Caco-2 (cell line): ENCODE results near the gene CFAP45. TPM values are rescaled to one million over a fixed set of nuclear protein-coding genes. Genes with fewer than 3 reads are reported as not detected.

Source experiments
- BruUV-seq: library from RNA; stranded (reverse); fragments of 400-500 nt; replicated peaks from 2 replicates; lab custom pipeline; 2021; lab: Mats Ljungman, UMichigan
- CTCF ChIA-PET: fragments of 300-600 bp; sonication (Branson Sonifier 250); formaldehyde crosslinking; loops from one replicate; lab custom pipeline; 2022; ENCODE audit warnings: antibody characterized with exemption; lab: Charles Lee
- POLR2A ChIA-PET: fragments of 300-600 bp; sonication (Branson Sonifier 250); formaldehyde crosslinking; loops from one replicate; lab custom pipeline; 2022; ENCODE audit warnings: antibody characterized with exemption; lab: Charles Lee
- DNase-seq, 2 experiments: peaks; one replicate each; pipeline versions ENCODE4 v3.0.0 to v3.0.0-alpha.2; 2020 to 2022
- H3K27me3 ChIP-seq: replicated peaks from 2 replicates; pipeline ENCODE4 v1.6.0; 2011; ENCODE audit warnings: low read length; ENCODE audit not compliant: control insufficient read depth, insufficient read depth
- H3K36me3 ChIP-seq: 2 replicates; pipeline ENCODE4 v1.5.1; 2011; ENCODE audit warnings: low read length; ENCODE audit not compliant: control insufficient read depth, insufficient read depth
- H3K4me1 ChIP-seq: fragments of 250-450 bp; sonication (Bioruptor Pico); 2 replicates; pipeline ENCODE4 v1.5.1; 2020; ENCODE audit warnings: mild to moderate bottlenecking
- H3K4me3 ChIP-seq: 2 replicates; pipeline ENCODE4 v1.5.1; 2011; ENCODE audit warnings: low read depth, mild to moderate bottlenecking, control low read depth, low read length
- H3K9me3 ChIP-seq: fragments of 250-450 bp; sonication (Bioruptor Pico); 2 replicates; pipeline ENCODE4 v1.5.1; 2020; ENCODE audit warnings: mild to moderate bottlenecking, moderate library complexity
- H3K27ac Mint-ChIP-seq: one replicate; pipeline ENCODE4 v1.8.0; 2022; ENCODE audit warnings: mixed read lengths; ENCODE audit not compliant: unreplicated experiment
- H3K27me3 Mint-ChIP-seq: one replicate; pipeline ENCODE4 v1.8.0; 2022; ENCODE audit warnings: mixed read lengths; ENCODE audit not compliant: insufficient read depth, unreplicated experiment
- H3K36me3 Mint-ChIP-seq: one replicate; pipeline ENCODE4 v1.8.0; 2022; ENCODE audit warnings: mild to moderate bottlenecking, mixed read lengths; ENCODE audit not compliant: insufficient read depth, unreplicated experiment
- H3K4me1 Mint-ChIP-seq: one replicate; pipeline ENCODE4 v1.8.0; 2022; ENCODE audit warnings: low read depth, mixed read lengths; ENCODE audit not compliant: unreplicated experiment
- H3K4me3 Mint-ChIP-seq: one replicate; pipeline ENCODE4 v1.8.0; 2022; ENCODE audit warnings: mild to moderate bottlenecking, moderate library complexity, mixed read lengths; ENCODE audit not compliant: unreplicated experiment
- H3K9me3 Mint-ChIP-seq: one replicate; pipeline ENCODE4 v1.8.0; 2022; ENCODE audit warnings: mixed read lengths; ENCODE audit not compliant: unreplicated experiment
- intact Hi-C: fragments of 100-400 bp; cut with micrococcal nuclease; formaldehyde crosslinking; loops from one replicate; pipeline ENCODE4 v1.10.0; 2022; ENCODE audit not compliant: unreplicated experiment
- total RNA-seq: library from RNA; stranded (reverse); gene quantifications from 2 replicates; pipeline ENCODE4 v1.2.3, GENCODE V29; 2022
- TF ChIP-seq, protein P1 (sequence below), 2 experiments: fragments of 200-600 bp in 1 of 2; IDR thresholded peaks; 1 replicate in 1 of 2; 2 replicates in 1 of 2; pipeline versions ENCODE4 v1.5.1 to v1.8.0; 2011 to 2022; ENCODE audit warnings: antibody characterized with exemption in 1 of 2, control low read depth in 1 of 2, inconsistent platforms in 1 of 2, low read depth in 1 of 2, low read length in 1 of 2, mild to moderate bottlenecking in 1 of 2, moderate library complexity in 1 of 2; ENCODE audit not compliant: insufficient read depth in 1 of 2, severe bottlenecking in 1 of 2, unreplicated experiment in 1 of 2

The CFAP45 gene
- total RNA-seq, 1 experiment from 2014 or later: 1.1 TPM

DNA sequence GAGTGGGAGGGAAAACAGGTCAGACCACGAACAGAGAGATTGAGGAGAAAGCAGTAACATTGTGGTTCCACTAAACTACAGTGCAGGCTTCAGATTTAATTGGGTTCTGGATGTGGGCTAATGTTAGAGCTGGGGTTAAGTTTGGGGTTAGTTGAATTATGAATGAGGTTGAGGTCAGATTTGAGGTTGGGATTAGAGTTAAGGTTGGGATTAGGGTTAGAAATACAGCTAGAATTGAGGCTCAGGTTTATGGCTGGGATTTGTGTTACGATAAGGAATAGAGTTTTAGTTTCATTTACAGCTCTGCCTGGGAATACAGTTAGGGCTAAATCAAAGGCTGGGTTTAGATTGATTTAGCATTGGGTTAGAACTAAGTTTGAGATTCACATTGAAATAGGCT, 35.7 kb downstream of the CFAP45 start:
- POLR2A ChIA-PET: no interaction called here
- H3K27me3 Mint-ChIP-seq: no peaks in the 10 kb centered on the region

DNA sequence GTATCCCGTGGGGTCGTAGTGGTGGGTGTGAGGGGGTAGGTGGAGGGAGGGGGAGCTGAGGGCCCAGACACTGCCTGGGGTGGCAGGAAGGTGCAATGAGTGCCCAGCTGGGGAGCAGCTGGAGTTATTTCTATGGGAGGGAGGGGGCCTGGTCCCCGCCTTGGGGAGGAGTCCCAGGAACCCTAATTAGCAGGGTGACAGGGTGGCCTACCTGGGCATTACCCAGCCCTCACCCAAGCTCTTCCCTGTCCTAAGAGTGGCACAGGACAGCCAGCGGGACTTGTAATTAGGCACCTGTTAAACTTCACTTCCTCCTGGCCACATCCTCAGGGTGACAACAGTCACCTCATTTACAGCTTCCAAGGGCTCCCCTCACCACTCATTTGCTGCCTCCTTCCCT, 37.4 kb downstream of the CFAP45 start, which contains the start of gene VSIG8:
TSS of gene VSIG8 (minus strand) at position 101 of the 400 bp plus-strand sequence. CDS start 136 bp downstream, outside the sequence.
- DNase-seq: no peak
- no peaks in the 10 kb centered on the region; the same call in 1 of the 2 replicates for H3K27me3 ChIP-seq
- TF ChIP-seq, protein P1, sequence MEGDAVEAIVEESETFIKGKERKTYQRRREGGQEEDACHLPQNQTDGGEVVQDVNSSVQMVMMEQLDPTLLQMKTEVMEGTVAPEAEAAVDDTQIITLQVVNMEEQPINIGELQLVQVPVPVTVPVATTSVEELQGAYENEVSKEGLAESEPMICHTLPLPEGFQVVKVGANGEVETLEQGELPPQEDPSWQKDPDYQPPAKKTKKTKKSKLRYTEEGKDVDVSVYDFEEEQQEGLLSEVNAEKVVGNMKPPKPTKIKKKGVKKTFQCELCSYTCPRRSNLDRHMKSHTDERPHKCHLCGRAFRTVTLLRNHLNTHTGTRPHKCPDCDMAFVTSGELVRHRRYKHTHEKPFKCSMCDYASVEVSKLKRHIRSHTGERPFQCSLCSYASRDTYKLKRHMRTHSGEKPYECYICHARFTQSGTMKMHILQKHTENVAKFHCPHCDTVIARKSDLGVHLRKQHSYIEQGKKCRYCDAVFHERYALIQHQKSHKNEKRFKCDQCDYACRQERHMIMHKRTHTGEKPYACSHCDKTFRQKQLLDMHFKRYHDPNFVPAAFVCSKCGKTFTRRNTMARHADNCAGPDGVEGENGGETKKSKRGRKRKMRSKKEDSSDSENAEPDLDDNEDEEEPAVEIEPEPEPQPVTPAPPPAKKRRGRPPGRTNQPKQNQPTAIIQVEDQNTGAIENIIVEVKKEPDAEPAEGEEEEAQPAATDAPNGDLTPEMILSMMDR (IDR thresholded peaks at IDR 0.05; ENCODE audit: insufficient read depth in 1 of 2, low read depth in 1 of 2, low read length in 1 of 2, severe bottlenecking in 1 of 2, unreplicated experiment in 1 of 2): no peak
- no peaks in the 10 kb centered on the region for H3K4me1 ChIP-seq
- intact Hi-C loops: no loop called here
- no TSS peak for BruUV-seq
- POLR2A ChIA-PET: no interaction called here
- CTCF ChIA-PET: no interaction called here
- H3K36me3 ChIP-seq: no peaks in the 10 kb centered on the region
- Mint-ChIP-seq H3K36me3 (no peaks in the 10 kb centered on the region), H3K27ac (no peak within 1 kb of the TSS), H3K9me3 (no peaks in the 10 kb centered on the region), H3K4me3 (no peak within 1 kb of the TSS), H3K27me3 (no peaks in the 10 kb centered on the region), H3K4me1 (no peaks in the 10 kb centered on the region)
- H3K4me3 ChIP-seq: no peak within 1 kb of the TSS
- no peaks in the 10 kb centered on the region for H3K9me3 ChIP-seq

More for the DNA sequence above, 35.7 kb downstream of the CFAP45 start:
- Mint-ChIP-seq H3K4me3 (no peak overlapping the region), H3K4me1 (no peaks in the 10 kb centered on the region), H3K9me3 (no peaks in the 10 kb centered on the region), H3K36me3 (no peaks in the 10 kb centered on the region), H3K27ac (no peak overlapping the region)
- Histone ChIP-seq H3K27me3 (no peaks in the 10 kb centered on the region; the same call in 1 of the 2 replicates), H3K36me3 (no peaks in the 10 kb centered on the region), H3K4me1 (no peaks in the 10 kb centered on the region), H3K9me3 (no peaks in the 10 kb centered on the region), H3K4me3 (no peak overlapping the region)
- DNase-seq: no peak
- CTCF ChIA-PET: no interaction called here
- intact Hi-C loops: no loop called here
- no TSS peak for BruUV-seq
- TF ChIP-seq, protein P1 (IDR thresholded peaks at IDR 0.05; ENCODE audit: insufficient read depth in 1 of 2, low read depth in 1 of 2, low read length in 1 of 2, severe bottlenecking in 1 of 2, unreplicated experiment in 1 of 2): no peak

DNA sequence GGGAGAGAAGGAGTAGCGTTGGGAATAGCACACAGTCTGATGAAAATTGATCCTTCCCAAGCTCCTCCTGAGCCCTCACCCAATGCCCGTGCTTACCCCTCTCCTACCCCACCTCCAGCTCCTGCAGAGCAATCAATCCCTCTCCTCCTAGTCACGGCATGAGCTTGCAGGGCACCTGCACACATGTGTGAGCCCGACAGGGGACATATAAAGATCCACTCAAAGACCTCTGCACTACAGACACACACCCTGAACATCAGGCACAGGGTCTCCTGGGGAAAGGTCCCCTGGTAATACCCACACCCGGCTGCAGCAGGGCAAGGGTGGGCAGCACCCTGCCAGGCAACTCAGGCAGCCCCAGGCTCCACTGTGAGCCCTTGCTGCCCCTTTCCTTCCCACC, 37.9 kb downstream of the CFAP45 start:
- Mint-ChIP-seq H3K4me3 (no peak overlapping the region), H3K27me3 (no peaks in the 10 kb centered on the region), H3K4me1 (no peaks in the 10 kb centered on the region), H3K27ac (no peak overlapping the region), H3K9me3 (no peaks in the 10 kb centered on the region), H3K36me3 (no peaks in the 10 kb centered on the region)
- H3K36me3 ChIP-seq: no peaks in the 10 kb centered on the region
- ChIA-PET POLR2A (no interaction called here), CTCF (no interaction called here)
- DNase-seq: no peak
- H3K27me3 ChIP-seq: no peaks in the 10 kb centered on the region; the same call in 1 of the 2 replicates
- no peak overlapping the region for H3K4me3 ChIP-seq
- no peaks in the 10 kb centered on the region for H3K4me1 ChIP-seq
- no peaks in the 10 kb centered on the region for H3K9me3 ChIP-seq
- BruUV-seq: no TSS peak
- TF ChIP-seq, protein P1 (IDR thresholded peaks at IDR 0.05; ENCODE audit: insufficient read depth in 1 of 2, low read depth in 1 of 2, low read length in 1 of 2, severe bottlenecking in 1 of 2, unreplicated experiment in 1 of 2): no peak
- intact Hi-C loops: no loop called here
